Mesothelial cell of epicardium (in vitro differentiated cells): Measurements from ENCODE around the gene EIF4G3. TPM values are rescaled to one million over a fixed set of nuclear protein-coding genes. Genes with fewer than 3 reads are reported as not detected.

Source experiments
- DNase-seq, 2 experiments: peaks; one replicate each; pipeline ENCODE4 v3.0.0; 2021; ENCODE audit warnings: low spot score in 2 of 2; ENCODE audit not compliant: unreplicated experiment in 2 of 2
- H3K27ac Mint-ChIP-seq: 2 replicates; pipeline ENCODE4 v1.8.0; 2021; ENCODE audit warnings: mixed read lengths
- H3K27me3 Mint-ChIP-seq: 2 replicates; pipeline ENCODE4 v1.8.0; 2021; ENCODE audit warnings: low read depth, mixed read lengths
- H3K36me3 Mint-ChIP-seq: 2 replicates; pipeline ENCODE4 v1.8.0; 2021; ENCODE audit warnings: mixed read lengths
- H3K4me1 Mint-ChIP-seq: 2 replicates; pipeline ENCODE4 v1.8.0; 2021; ENCODE audit warnings: mixed read lengths
- H3K4me3 Mint-ChIP-seq: 2 replicates; pipeline ENCODE4 v1.8.0; 2021; ENCODE audit warnings: mild to moderate bottlenecking, moderate library complexity, mixed read lengths
- H3K9me3 Mint-ChIP-seq: 2 replicates; pipeline ENCODE4 v1.8.0; 2021; ENCODE audit warnings: mixed read lengths
- CTCF ChIP-seq: fragments of 200-600 bp; sonication (generic); IDR thresholded peaks from one replicate; pipeline ENCODE4 v1.5.0; 2021; ENCODE audit warnings: antibody characterized with exemption; ENCODE audit not compliant: unreplicated experiment
- total RNA-seq: library from RNA; stranded (reverse); gene quantifications from 3 replicates; pipeline ENCODE4 v1.2.1, GENCODE V29; 2021

Gene EIF4G3
- total RNA-seq, 1 donor from 2014 or later, result 106 TPM

GRCh38 chr1:20829946-20830345, 346.8 kb downstream of the EIF4G3 start:
- H3K27ac Mint-ChIP-seq, result no peak overlapping the region
- H3K4me3 Mint-ChIP-seq, result no peak overlapping the region
- H3K9me3 Mint-ChIP-seq, result peaks cover 8% of the 10 kb centered on the region
- no peak for DNase-seq
- peaks cover 44% of the 10 kb centered on the region for H3K36me3 Mint-ChIP-seq
- no peaks in the 10 kb centered on the region for H3K27me3 Mint-ChIP-seq
- TF ChIP-seq CTCF, result no peak
- no peaks in the 10 kb centered on the region for H3K4me1 Mint-ChIP-seq

GRCh38 chr1:20829531-20829930, 347.2 kb downstream of the EIF4G3 start:
- H3K27ac Mint-ChIP-seq, result no peak overlapping the region
- peaks cover 40% of the 10 kb centered on the region for H3K36me3 Mint-ChIP-seq
- H3K4me3 Mint-ChIP-seq, result no peak overlapping the region
- no peak for DNase-seq
- no peaks in the 10 kb centered on the region for H3K4me1 Mint-ChIP-seq
- H3K27me3 Mint-ChIP-seq, result no peaks in the 10 kb centered on the region
- TF ChIP-seq CTCF, result no peak
- H3K9me3 Mint-ChIP-seq, result peaks cover 4% of the 10 kb centered on the region

GRCh38 chr1:20823845-20824244, 352.9 kb downstream of the EIF4G3 start:
- no peak overlapping the region for H3K4me3 Mint-ChIP-seq
- H3K4me1 Mint-ChIP-seq, result no peaks in the 10 kb centered on the region
- H3K9me3 Mint-ChIP-seq, result no peaks in the 10 kb centered on the region
- TF ChIP-seq CTCF, result no peak
- H3K27ac Mint-ChIP-seq, result no peak overlapping the region
- peaks cover 36% of the 10 kb centered on the region for H3K36me3 Mint-ChIP-seq
- DNase-seq, result no peak
- no peaks in the 10 kb centered on the region for H3K27me3 Mint-ChIP-seq

GRCh38 chr1:20821466-20821865, 355.2 kb downstream of the EIF4G3 start:
- Mint-ChIP-seq H3K9me3 (no peaks in the 10 kb centered on the region), H3K27me3 (no peaks in the 10 kb centered on the region), H3K4me3 (no peak overlapping the region), H3K4me1 (no peaks in the 10 kb centered on the region), H3K36me3 (peaks cover 26% of the 10 kb centered on the region), H3K27ac (no peak overlapping the region)
- no peak for TF ChIP-seq CTCF
- no peak for DNase-seq

GRCh38 chr1:20819818-20820217, 356.9 kb downstream of the EIF4G3 start:
- no peak overlapping the region for H3K4me3 Mint-ChIP-seq
- H3K9me3 Mint-ChIP-seq, result no peaks in the 10 kb centered on the region
- no peak overlapping the region for H3K27ac Mint-ChIP-seq
- no peak for DNase-seq
- H3K36me3 Mint-ChIP-seq, result peaks cover 23% of the 10 kb centered on the region
- no peaks in the 10 kb centered on the region for H3K4me1 Mint-ChIP-seq
- no peaks in the 10 kb centered on the region for H3K27me3 Mint-ChIP-seq
- no peak for TF ChIP-seq CTCF

GRCh38 chr1:20814534-20814871, 362.2 kb downstream of the EIF4G3 start:
- no peak for DNase-seq
- Mint-ChIP-seq H3K4me3 (no peak overlapping the region), H3K27ac (no peak overlapping the region), H3K27me3 (no peaks in the 10 kb centered on the region), H3K4me1 (peaks cover 6% of the 10 kb centered on the region), H3K36me3 (peaks cover 24% of the 10 kb centered on the region), H3K9me3 (no peaks in the 10 kb centered on the region)
- TF ChIP-seq CTCF, result no peak
